T-helper 2 cell treated with Interferon-gamma antibody and Interleukin-4, amounts not matched to agents 5 μg/mL and 100 μg/mL, for 36 hours (primary cell): ENCODE data around the gene CFAP161.
"Not testable (repeated sequence)": the region's sequence is repeated elsewhere in the genome, so short reads cannot be mapped to it uniquely, and the experiment has no call there.

Source experiments
- DNase-seq: peaks from one replicate; pipeline ENCODE4 v3.0.0; 2021; ENCODE audit warnings: low spot score
- H3K27ac Mint-ChIP-seq: one replicate; pipeline ENCODE4 v1.8.0; 2021; ENCODE audit warnings: mild to moderate bottlenecking, mixed read lengths
- H3K27me3 Mint-ChIP-seq: one replicate; pipeline ENCODE4 v1.8.0; 2021; ENCODE audit warnings: low read depth, mixed read lengths
- H3K36me3 Mint-ChIP-seq: one replicate; pipeline ENCODE4 v1.8.0; 2021; ENCODE audit warnings: low read depth, mixed read lengths
- H3K4me1 Mint-ChIP-seq: one replicate; pipeline ENCODE4 v1.8.0; 2021; ENCODE audit warnings: low read depth, mixed read lengths
- H3K4me3 Mint-ChIP-seq: one replicate; pipeline ENCODE4 v1.8.0; 2022; ENCODE audit warnings: mild to moderate bottlenecking, moderate library complexity, mixed read lengths
- H3K9me3 Mint-ChIP-seq: one replicate; pipeline ENCODE4 v1.8.0; 2021; ENCODE audit warnings: mixed read lengths

CFAP161 gene

DNA sequence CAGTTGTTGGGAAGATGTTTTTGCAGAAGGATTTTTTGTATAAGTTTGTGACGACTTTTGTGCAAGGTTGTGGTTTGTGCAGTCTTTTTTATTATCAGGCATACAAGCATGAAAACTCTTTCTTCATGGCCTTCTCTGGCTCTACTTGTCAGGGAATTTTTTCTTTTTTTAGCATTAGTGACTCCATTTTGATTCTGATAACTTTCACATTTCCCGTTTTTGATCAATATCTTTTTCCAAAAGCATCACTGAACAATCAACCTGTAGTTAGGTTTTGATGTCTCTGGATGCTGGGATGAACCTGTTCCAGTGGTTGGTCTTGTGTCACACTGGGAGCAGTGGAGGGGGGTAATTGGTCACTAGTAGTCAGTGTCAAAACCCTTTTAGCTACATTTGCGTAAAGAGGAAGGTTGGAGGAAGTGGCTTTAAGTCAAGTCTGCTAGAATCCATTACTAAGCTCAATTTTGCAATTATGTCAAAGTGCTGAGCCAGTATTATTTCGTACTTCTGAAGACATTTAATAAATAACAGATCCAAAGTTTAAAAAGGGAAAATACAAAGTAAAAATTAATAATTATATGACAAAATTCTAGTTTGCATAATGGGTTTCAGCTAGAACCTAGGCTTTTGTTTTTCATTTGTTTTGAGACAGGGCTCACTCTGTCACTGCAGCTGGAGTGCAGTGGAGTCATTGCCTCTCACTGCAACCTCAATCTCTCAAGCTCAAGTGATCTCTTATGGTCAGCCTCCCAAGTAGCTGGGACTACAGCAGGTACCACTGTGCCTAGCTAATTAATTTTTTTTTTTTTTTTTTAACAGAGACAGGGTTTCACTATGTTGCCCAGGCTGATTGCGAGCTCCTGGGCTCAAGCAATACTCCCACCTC is 18.8 kb upstream of the CFAP161 start:
- Mint-ChIP-seq H3K4me1 (peaks cover 2% of the 10 kb centered on the region), H3K36me3 (no peaks in the 10 kb centered on the region), H3K4me3 (no peak overlapping the region), H3K27ac (no peak overlapping the region), H3K27me3 (peaks cover 56% of the 10 kb centered on the region), H3K9me3 (no peaks in the 10 kb centered on the region)
- DNase-seq: no peak

DNA sequence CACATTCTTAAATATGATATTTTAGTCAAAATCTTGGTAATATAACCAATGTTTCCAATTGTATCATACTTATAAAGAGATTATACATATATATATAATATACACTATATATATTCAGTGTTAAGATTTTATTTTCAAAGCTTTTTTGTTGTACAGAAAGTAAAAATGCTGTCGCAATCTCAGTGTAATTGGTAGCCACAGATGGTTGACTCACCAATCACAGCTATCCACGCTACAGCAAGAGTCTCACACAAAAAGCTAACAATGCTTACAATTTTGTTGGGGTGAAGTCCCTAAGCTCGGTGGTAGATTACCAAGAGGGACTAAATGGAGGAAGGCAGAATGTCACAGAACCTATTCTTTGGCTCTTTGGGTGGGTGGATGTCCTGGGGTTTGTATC is 16.9 kb upstream of the CFAP161 start:
- no peak for DNase-seq
- Mint-ChIP-seq H3K9me3 (no peaks in the 10 kb centered on the region), H3K4me1 (no peaks in the 10 kb centered on the region), H3K36me3 (no peaks in the 10 kb centered on the region), H3K27ac (no peak overlapping the region), H3K4me3 (no peak overlapping the region), H3K27me3 (peaks cover 45% of the 10 kb centered on the region)

DNA sequence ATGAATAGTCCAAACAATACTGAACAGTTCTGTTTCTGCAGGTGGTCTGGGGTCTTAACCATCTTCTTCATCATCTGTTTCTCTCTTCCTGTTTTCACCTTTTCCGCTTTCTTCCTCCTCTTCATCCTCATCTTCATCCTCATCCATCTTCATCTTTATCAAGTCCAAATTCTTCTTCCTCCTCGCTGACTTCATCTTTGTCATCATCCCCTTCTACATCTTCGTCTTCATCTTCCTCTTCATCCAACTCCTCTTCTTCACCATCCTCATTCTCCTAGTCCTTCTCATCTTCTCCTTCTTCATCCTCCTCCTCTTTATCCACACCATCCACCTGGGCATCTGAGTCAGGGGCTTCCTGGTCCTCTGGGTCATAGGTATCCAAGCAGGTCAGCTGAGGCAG is 16.5 kb upstream of the CFAP161 start:
- no peak overlapping the region for H3K4me3 Mint-ChIP-seq
- no peak for DNase-seq
- H3K9me3 Mint-ChIP-seq: no peaks in the 10 kb centered on the region
- no peak overlapping the region for H3K27ac Mint-ChIP-seq
- H3K36me3 Mint-ChIP-seq: no peaks in the 10 kb centered on the region
- peaks cover 47% of the 10 kb centered on the region for H3K27me3 Mint-ChIP-seq
- H3K4me1 Mint-ChIP-seq: no peaks in the 10 kb centered on the region

DNA sequence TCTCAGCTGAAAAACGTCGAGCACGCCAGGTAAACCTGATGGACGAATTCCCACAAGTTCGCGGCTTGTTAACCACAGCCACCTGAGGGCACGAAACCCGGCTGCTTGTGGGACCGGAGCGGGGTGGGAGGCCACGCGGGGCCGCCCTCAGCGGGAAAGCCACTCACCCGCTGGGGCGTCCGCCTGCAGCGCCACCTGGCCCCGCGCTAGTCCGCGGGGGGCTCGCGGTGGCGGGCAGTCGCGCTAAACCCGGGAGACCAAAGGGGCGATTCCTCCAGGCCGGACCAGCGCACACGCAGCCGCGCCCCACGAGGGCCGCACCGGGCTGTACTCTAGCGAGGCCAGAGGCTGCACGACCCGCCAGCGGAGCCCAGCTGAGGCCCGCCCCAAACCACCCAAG is 15.7 kb upstream of the CFAP161 start:
- Mint-ChIP-seq H3K27ac (no peak overlapping the region), H3K9me3 (no peaks in the 10 kb centered on the region), H3K4me1 (no peaks in the 10 kb centered on the region), H3K27me3 (peaks cover 53% of the 10 kb centered on the region), H3K4me3 (no peak overlapping the region), H3K36me3 (no peaks in the 10 kb centered on the region)
- DNase-seq: no peak

DNA sequence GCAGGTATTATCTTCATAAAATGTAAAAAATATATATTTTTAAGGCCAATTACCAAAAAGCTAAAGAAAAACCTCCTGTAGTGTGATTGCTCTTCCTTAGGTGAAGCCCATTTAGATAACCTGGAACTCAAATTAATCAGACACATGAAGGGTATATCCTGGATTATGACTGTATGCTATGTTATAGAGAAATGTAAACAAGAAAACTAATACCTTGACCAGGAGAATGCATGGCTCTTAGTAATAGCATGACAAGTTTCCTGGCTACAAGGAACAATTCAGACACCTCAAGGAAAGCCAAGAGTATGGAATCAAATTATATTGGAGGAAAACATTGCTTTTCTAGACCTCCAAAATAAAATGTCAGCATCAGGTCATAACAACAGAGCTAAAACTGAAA is 14.0 kb upstream of the CFAP161 start:
- H3K27ac Mint-ChIP-seq: no peak overlapping the region
- no peak for DNase-seq
- no peaks in the 10 kb centered on the region for H3K36me3 Mint-ChIP-seq
- H3K4me1 Mint-ChIP-seq: no peaks in the 10 kb centered on the region
- peaks cover 59% of the 10 kb centered on the region for H3K27me3 Mint-ChIP-seq
- H3K9me3 Mint-ChIP-seq: no peaks in the 10 kb centered on the region
- no peak overlapping the region for H3K4me3 Mint-ChIP-seq

DNA sequence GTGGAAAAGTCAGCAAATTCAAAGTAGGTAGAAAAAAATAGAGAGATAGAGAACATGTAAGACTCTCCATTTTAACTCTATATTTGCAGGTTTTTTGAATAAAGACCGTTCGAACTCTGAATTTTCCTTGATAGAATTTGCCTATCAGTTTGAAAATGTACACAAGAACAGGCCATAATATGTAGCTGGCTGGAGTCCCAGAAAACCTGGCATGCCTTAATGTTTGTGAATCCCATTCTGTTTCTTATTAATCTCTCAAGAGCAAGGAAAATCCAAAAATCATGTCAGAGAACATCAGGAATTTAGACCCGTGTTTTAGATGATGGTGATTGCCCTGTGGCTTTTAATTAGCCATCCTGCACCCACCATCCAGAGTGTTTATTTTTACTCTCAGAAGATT is 7.2 kb upstream of the CFAP161 start:
- H3K9me3 Mint-ChIP-seq: no peaks in the 10 kb centered on the region
- H3K4me1 Mint-ChIP-seq: no peaks in the 10 kb centered on the region
- DNase-seq: no peak
- H3K27me3 Mint-ChIP-seq: peaks cover 62% of the 10 kb centered on the region
- H3K4me3 Mint-ChIP-seq: no peak overlapping the region
- H3K27ac Mint-ChIP-seq: no peak overlapping the region
- H3K36me3 Mint-ChIP-seq: no peaks in the 10 kb centered on the region

DNA sequence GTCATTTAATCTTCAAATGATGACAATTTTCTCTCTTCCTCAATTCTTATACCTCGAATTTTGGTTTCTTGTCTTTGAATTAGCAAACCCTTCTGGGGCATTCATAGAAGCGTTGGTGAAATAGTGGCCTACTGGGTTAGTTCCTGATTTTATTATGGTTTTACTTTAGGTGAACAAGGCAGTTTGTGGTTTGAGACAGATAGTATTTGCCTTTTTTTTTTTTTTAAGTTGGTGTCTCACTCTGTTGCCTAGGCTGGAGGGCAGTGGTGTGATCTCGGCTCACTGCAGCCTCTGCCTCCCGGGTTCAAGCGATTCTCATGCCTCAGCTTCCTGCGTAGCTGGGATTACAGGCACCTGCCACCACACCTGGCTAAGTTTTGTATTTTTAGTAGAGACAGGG is 7.4 kb downstream of the CFAP161 start:
- H3K9me3 Mint-ChIP-seq, H3K36me3 Mint-ChIP-seq, H3K4me1 Mint-ChIP-seq, DNase-seq, H3K4me3 Mint-ChIP-seq, H3K27ac Mint-ChIP-seq: not testable (repeated sequence)
- peaks cover 31% of the 10 kb centered on the region for H3K27me3 Mint-ChIP-seq

DNA sequence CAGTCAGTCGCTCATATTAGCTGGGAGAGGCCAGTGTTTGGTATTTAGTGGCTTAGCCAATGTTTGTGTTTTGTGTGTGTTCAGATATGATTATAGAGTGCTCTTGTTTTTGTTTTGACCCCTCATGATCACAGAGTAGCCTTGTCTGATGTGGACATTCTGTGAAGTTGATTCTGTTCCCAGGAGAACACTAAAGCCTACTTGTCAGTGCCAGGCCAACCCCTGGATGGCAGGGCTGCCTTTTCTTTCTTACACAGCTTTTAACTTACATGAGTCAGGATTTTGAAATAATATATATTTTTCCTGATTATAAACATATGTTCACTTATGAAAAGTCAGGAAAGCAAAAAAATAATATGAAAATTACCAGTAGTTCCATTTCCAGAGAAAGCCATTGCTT is 11.9 kb downstream of the CFAP161 start:
- H3K36me3 Mint-ChIP-seq: no peaks in the 10 kb centered on the region
- DNase-seq: no peak
- H3K9me3 Mint-ChIP-seq: no peaks in the 10 kb centered on the region
- H3K4me1 Mint-ChIP-seq: no peaks in the 10 kb centered on the region
- H3K4me3 Mint-ChIP-seq: no peak overlapping the region
- peaks cover 13% of the 10 kb centered on the region for H3K27me3 Mint-ChIP-seq
- no peak overlapping the region for H3K27ac Mint-ChIP-seq

DNA sequence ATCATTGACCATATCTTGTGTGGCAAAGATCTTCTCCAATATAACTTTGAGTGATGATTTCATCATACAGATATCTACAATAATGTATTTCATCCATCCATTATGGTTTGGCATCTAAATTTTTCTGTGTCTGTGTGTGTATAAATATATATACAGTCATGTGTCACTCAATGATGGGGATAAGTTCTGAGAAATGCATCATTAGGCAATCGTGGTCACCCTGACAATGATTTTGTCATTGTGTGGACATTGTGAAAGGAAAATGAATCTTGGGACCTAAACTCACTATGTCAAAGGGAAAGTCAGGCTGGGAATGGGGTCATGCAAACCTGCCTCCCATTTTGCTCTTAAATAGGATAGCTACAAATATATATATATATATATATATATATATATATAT is 12.4 kb downstream of the CFAP161 start:
- H3K36me3 Mint-ChIP-seq: no peaks in the 10 kb centered on the region
- DNase-seq: no peak
- peaks cover 13% of the 10 kb centered on the region for H3K27me3 Mint-ChIP-seq
- no peak overlapping the region for H3K27ac Mint-ChIP-seq
- no peak overlapping the region for H3K4me3 Mint-ChIP-seq
- no peaks in the 10 kb centered on the region for H3K4me1 Mint-ChIP-seq
- H3K9me3 Mint-ChIP-seq: no peaks in the 10 kb centered on the region

DNA sequence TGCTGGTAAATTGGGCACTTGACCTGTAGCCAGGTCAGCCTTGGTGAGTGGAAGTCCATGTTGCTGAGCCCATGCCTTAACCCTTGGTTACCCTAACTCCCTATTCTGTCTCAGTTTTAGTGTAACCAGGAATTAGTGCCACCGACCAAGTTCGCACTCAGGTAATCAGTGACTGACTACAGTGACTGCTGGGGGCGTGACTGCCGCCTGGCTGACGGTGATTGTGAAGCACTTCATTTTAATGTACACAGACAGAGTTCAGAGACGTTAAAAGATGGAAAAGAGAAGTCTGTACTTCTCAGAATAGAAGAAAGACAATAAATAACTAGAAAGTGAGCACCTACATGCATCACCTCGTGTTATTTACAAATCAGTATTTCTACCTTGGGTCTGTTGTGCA is 17.3 kb downstream of the CFAP161 start:
- Mint-ChIP-seq H3K4me3 (no peak overlapping the region), H3K27me3 (peaks cover 8% of the 10 kb centered on the region), H3K9me3 (no peaks in the 10 kb centered on the region), H3K36me3 (no peaks in the 10 kb centered on the region), H3K4me1 (no peaks in the 10 kb centered on the region), H3K27ac (no peak overlapping the region)
- no peak for DNase-seq

DNA sequence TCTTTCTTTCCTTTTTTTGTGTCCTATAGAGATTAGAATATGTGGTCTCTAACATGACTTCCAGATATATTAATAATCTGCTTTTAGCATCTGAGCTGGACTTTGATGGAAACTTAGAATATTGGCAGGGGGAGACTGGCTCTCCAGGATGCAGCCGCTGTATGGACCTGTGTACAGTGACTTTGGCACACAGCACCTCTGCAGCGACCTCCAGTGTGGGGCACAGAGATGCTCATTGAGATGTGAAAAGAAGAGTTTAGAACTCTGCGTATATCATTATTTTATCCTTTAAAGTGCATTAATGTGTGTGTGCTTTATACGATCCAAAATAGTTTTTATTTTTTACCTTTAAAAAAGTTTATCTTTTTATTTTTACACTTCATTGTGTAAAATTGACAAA is 18.3 kb downstream of the CFAP161 start:
- no peaks in the 10 kb centered on the region for H3K4me1 Mint-ChIP-seq
- no peak overlapping the region for H3K27ac Mint-ChIP-seq
- DNase-seq: no peak
- H3K4me3 Mint-ChIP-seq: no peak overlapping the region
- H3K27me3 Mint-ChIP-seq: peaks cover 8% of the 10 kb centered on the region
- no peaks in the 10 kb centered on the region for H3K9me3 Mint-ChIP-seq
- H3K36me3 Mint-ChIP-seq: no peaks in the 10 kb centered on the region

DNA sequence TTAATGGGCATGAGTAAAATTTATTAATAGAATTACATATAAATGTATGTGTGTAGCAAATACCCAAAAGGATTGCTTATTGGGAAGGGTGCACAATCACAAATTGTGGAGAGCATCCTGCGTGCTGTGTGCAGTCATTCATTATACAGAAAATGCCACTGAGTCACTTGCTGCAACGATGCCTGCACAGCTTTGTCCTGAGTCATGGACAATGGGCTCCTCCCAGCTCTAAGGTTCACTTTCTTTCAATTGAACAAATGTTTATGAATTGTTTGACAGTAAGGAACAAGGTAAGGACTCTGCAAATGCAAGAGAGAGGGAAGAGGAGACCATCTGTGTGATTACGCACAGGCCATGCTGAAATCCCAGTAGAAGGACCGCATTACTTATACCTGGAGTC is 18.7 kb downstream of the CFAP161 start:
- no peak for DNase-seq
- Mint-ChIP-seq H3K36me3 (no peaks in the 10 kb centered on the region), H3K27me3 (peaks cover 8% of the 10 kb centered on the region), H3K27ac (no peak overlapping the region), H3K4me1 (no peaks in the 10 kb centered on the region), H3K9me3 (no peaks in the 10 kb centered on the region), H3K4me3 (no peak overlapping the region)

DNA sequence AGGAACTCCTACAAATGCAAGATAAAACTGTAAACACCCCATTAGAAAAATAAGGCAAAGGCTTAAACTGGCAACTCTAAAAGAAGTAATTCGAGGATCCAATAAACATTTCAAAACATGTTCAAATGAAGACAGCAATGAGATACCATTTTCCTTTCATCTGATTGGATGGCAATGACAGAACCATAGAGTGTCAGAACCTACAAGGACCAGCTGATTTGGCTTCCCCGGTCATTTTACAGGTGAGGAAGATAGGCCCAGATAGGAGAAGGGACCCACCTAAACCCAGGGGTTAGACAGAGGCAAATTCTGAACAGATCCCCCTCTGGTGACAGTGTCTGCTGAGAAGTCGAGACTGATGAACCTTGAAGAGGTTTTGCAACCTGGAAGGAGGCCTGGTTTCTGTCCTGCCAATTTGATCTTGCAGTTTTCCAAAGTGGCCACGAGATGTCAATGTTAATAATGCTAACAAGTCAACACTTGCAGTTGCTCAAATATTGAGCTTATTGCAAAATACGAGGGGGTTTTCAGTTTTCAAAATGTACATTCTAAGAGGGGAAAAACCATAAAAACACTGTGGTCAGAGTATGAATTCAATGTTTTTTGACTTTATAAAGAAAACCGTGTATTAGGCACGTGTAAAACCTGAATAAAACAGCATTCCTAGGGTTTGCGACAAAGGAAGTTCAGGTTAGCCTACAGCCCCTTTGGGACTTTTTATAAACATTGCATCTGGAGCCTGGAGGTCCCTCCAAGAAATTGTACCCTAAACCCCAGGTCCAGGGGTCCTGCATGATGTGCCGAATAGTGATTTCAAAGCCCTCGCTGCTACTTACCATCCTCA is 21.5 kb downstream of the CFAP161 start:
- H3K9me3 Mint-ChIP-seq: no peaks in the 10 kb centered on the region
- H3K4me3 Mint-ChIP-seq: no peak overlapping the region
- H3K27me3 Mint-ChIP-seq: peaks cover 4% of the 10 kb centered on the region
- no peaks in the 10 kb centered on the region for H3K4me1 Mint-ChIP-seq
- H3K36me3 Mint-ChIP-seq: no peaks in the 10 kb centered on the region
- no peak for DNase-seq
- no peak overlapping the region for H3K27ac Mint-ChIP-seq

DNA sequence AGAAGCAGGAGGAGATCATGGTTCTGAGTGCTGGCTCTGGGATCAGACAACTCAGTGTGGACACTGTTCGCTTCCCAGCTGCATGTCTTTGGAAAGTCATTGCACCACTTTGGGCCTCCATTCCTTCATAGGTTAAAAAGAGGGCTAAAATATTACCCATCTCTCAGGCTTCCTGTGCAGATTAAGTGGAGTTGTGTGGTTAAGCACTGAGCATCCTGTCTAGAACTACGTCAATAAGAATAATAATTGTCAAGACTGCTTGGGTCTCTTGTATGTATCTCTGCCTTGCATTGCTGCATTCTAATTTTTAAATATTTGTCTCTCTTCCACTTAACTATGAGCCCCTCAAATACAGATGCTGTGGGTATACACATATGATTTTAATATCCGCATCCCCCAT is 22.3 kb downstream of the CFAP161 start:
- Mint-ChIP-seq H3K36me3 (no peaks in the 10 kb centered on the region), H3K9me3 (no peaks in the 10 kb centered on the region), H3K27me3 (peaks cover 3% of the 10 kb centered on the region), H3K4me1 (peaks cover 6% of the 10 kb centered on the region), H3K27ac (no peak overlapping the region), H3K4me3 (no peak overlapping the region)
- DNase-seq: no peak
